GM23338 (cell line): ENCODE measurements around the gene STXBP2. TPM values are rescaled to one million over a fixed set of nuclear protein-coding genes. Genes with fewer than 3 reads are reported as not detected.
A peak's percentile ranks its signal among the peaks of the same experiment; 100 is the strongest.

Experiments
- ATAC-seq: fragments of 200-7000 bp; cut with Tn5 transposase; 3 replicates; pipeline ENCODE4 v1.9.1; 2020
- DNase-seq: peaks from one replicate; pipeline ENCODE4 v3.0.0-alpha.2; 2015; ENCODE audit warnings: low spot score
- H2AFZ ChIP-seq: fragments of 200-600 bp; sonication (generic); 2 replicates; pipeline ENCODE4 v1.8.0; 2016; ENCODE audit warnings: antibody characterized with exemption, mild to moderate bottlenecking, moderate library complexity
- H3F3A ChIP-seq: fragments of 200-600 bp; sonication (generic); replicated peaks from 2 replicates; pipeline ENCODE4 v1.8.0; 2017; ENCODE audit warnings: antibody characterized with exemption, mixed run types, low read depth
- H3K27ac ChIP-seq: fragments of 200-600 bp; sonication (generic); 2 replicates; pipeline ENCODE4 v1.6.1; 2016; ENCODE audit warnings: low read depth
- H3K27me3 ChIP-seq: fragments of 200-600 bp; sonication (generic); 2 replicates; pipeline ENCODE4 v1.8.0; 2016; ENCODE audit warnings: mild to moderate bottlenecking, mixed run types, moderate library complexity; ENCODE audit not compliant: insufficient read depth
- H3K36me3 ChIP-seq: fragments of 200-600 bp; sonication (generic); 2 replicates; pipeline ENCODE4 v1.8.0; 2016; ENCODE audit warnings: mild to moderate bottlenecking; ENCODE audit not compliant: insufficient read depth
- H3K4me1 ChIP-seq: fragments of 200-600 bp; sonication (generic); 2 replicates; pipeline ENCODE4 v1.8.0; 2016; ENCODE audit warnings: mild to moderate bottlenecking, moderate library complexity; ENCODE audit not compliant: insufficient read depth
- H3K4me2 ChIP-seq: fragments of 200-600 bp; sonication (generic); 2 replicates; pipeline ENCODE4 v1.7.1; 2017; ENCODE audit warnings: mixed run types
- H3K4me3 ChIP-seq: fragments of 200-600 bp; sonication (generic); 2 replicates; pipeline ENCODE4 v1.6.1; 2016; ENCODE audit warnings: mixed run types
- H3K79me2 ChIP-seq: fragments of 200-600 bp; sonication (generic); replicated peaks from 2 replicates; pipeline ENCODE4 v1.8.0; 2017; ENCODE audit warnings: mild to moderate bottlenecking; ENCODE audit not compliant: insufficient read depth
- H3K9me2 ChIP-seq: fragments of 200-600 bp; sonication (generic); 2 replicates; pipeline ENCODE4 v1.8.0; 2017; ENCODE audit not compliant: insufficient read depth
- H4K20me1 ChIP-seq: fragments of 200-600 bp; sonication (generic); replicated peaks from 2 replicates; pipeline ENCODE4 v1.8.0; 2017; ENCODE audit warnings: mild to moderate bottlenecking; ENCODE audit not compliant: insufficient read depth
- H3K27ac Mint-ChIP-seq: 2 replicates; pipeline ENCODE4 v1.8.0; 2020; ENCODE audit warnings: inconsistent platforms, mild to moderate bottlenecking, moderate library complexity, mixed read lengths
- H3K27me3 Mint-ChIP-seq: 3 replicates; pipeline ENCODE4 v1.8.0; 2022; ENCODE audit warnings: low read depth, mild to moderate bottlenecking, moderate library complexity, mixed read lengths, inconsistent platforms; ENCODE audit not compliant: insufficient read depth, poor library complexity
- H3K36me3 Mint-ChIP-seq: 3 replicates; pipeline ENCODE4 v1.8.0; 2021; ENCODE audit warnings: low read depth, mild to moderate bottlenecking, inconsistent platforms, moderate library complexity, mixed read lengths
- H3K4me1 Mint-ChIP-seq: 3 replicates; pipeline ENCODE4 v1.8.0; 2020; ENCODE audit warnings: mild to moderate bottlenecking, inconsistent platforms, mixed read lengths
- H3K4me3 Mint-ChIP-seq: 3 replicates; pipeline ENCODE4 v1.8.0; 2021; ENCODE audit warnings: moderate library complexity, mild to moderate bottlenecking, inconsistent platforms, mixed read lengths
- H3K9me3 Mint-ChIP-seq: 3 replicates; pipeline ENCODE4 v1.8.0; 2020; ENCODE audit warnings: moderate library complexity, mild to moderate bottlenecking, inconsistent platforms, mixed read lengths
- CREB1 ChIP-seq: fragments of 250-450 bp; sonication (Bioruptor Pico); IDR thresholded peaks from 2 replicates; pipeline ENCODE4 v1.5.0; 2020; ENCODE audit warnings: low read depth, mild to moderate bottlenecking, moderate library complexity
- CTCF ChIP-seq, 2 experiments: fragments of 200-600 bp in 1 of 2; sonication (generic) in 1 of 2; conservative IDR thresholded peaks; 2 replicates each; pipeline versions ENCODE4 v1.5.1 to v1.6.1; 2016 to 2017; ENCODE audit warnings: antibody characterized with exemption in 2 of 2, low read depth in 2 of 2, mild to moderate bottlenecking in 2 of 2, moderate library complexity in 1 of 2
- ETS1 ChIP-seq: IDR thresholded peaks from 2 replicates; pipeline ENCODE4 v1.6.1; 2016; ENCODE audit warnings: antibody characterized with exemption
- EZH2 ChIP-seq: fragments of 200-600 bp; sonication (generic); IDR thresholded peaks from one replicate; pipeline ENCODE4 v1.8.0; 2017; ENCODE audit warnings: antibody characterized with exemption, mild to moderate bottlenecking, low read depth; ENCODE audit not compliant: unreplicated experiment
- NANOG ChIP-seq: IDR thresholded peaks from 2 replicates; pipeline ENCODE4 v1.6.1; 2016; ENCODE audit warnings: antibody characterized with exemption, borderline replicate concordance
- POLR2AphosphoS5 ChIP-seq: IDR thresholded peaks from 2 replicates; pipeline ENCODE4 v1.6.1; 2016; ENCODE audit warnings: antibody characterized with exemption, low read depth
- STAT1 ChIP-seq: IDR thresholded peaks from one replicate; pipeline ENCODE4 v1.6.1; 2016; ENCODE audit warnings: antibody characterized with exemption; ENCODE audit not compliant: unreplicated experiment
- ZNF114 ChIP-seq: fragments of 250-450 bp; sonication (Bioruptor Pico); IDR thresholded peaks from 2 replicates; pipeline ENCODE4 v1.5.0; 2020; ENCODE audit warnings: mild to moderate bottlenecking, moderate library complexity
- ZNF331 ChIP-seq: fragments of 250-450 bp; sonication (Bioruptor Pico); IDR thresholded peaks from 2 replicates; pipeline ENCODE4 v1.5.0; 2020; ENCODE audit warnings: low read depth, mild to moderate bottlenecking, moderate library complexity
- polyA plus RNA-seq: library from polyadenylated mRNA; unstranded; fragments of >200 nt; fragmentation: Nextera tagmentation; extraction: Ambion mirVana; gene quantifications from 2 replicates; pipeline ENCODE4 v1.2.1, GENCODE V29; 2016
- total RNA-seq: library from RNA; depleted of rRNA; stranded (reverse); fragments of >200 nt; shearing (Covaris generic); gene quantifications from 2 replicates; pipeline ENCODE4 v1.2.3, GENCODE V29; 2014

The STXBP2 gene
- total and polyA plus RNA-seq, 2 experiments from 2014 or later: 42.6 to 55.8 TPM

DNA sequence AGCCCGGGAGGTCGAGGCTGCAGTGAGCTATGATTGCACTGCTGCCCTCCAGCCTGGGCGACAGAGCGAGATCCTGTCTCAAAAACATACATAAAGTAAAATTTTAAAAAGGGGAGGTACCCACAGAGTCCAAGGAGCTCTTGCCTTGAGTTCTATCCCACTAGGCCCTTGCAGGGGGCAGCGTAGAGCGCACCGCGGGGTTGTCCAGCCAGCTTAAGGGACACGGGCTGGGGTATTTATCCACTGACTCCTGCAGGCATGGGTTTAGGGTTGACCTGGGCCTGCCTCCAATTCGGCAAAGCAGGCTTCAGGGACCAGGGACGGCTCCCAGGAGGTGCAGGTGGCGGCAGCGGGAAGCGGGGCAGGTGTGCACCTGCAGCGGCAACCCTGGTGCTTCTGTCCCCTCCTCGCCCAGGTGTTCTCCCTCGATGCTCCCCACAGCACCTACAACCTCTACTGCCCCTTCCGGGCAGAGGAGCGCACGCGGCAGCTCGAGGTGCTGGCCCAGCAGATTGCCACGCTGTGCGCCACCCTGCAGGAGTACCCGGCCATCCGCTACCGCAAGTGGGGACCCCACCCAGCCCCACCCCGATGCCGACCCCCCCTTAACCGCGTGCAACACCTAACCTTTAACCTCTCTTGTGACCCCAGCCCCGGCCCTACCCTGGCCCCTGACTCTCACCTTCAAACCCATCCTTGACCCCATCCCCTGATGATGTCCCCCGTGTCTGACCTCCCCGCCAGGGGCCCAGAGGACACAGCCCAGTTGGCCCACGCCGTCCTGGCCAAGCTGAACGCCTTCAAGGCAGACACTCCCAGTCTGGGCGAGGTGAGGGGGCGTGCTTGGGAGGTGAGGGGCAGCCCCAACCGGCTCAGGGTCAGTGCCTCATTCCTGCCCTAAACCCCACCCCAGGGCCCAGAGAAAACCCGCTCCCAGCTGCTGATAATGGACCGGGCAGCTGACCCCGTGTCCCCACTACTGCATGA, 4.7 kb downstream of the STXBP2 start:
- ATAC-seq (peak; percentile 24), DNase-seq (peak; percentile 70)
- Histone ChIP-seq H3K36me3 (no peaks in the 10 kb centered on the region), H3K9me2 (no peaks in the 10 kb centered on the region), H3K4me2 (no peak overlapping the region), H3K27me3 (peaks cover under 1% of the 10 kb centered on the region; the same call in 1 of the 2 replicates), H3K79me2 (no peaks in the 10 kb centered on the region), H2AFZ (no peak overlapping the region), H4K20me1 (no peaks in the 10 kb centered on the region), H3K27ac (no peak overlapping the region), H3K4me3 (no peak overlapping the region), H3F3A (peaks cover 9% of the 10 kb centered on the region), H3K4me1 (no peaks in the 10 kb centered on the region)
- H3K4me3 Mint-ChIP-seq: no peak overlapping the region
- H3K4me1 Mint-ChIP-seq: no peaks in the 10 kb centered on the region; the same call in 2 of the 3 replicates
- H3K27ac Mint-ChIP-seq: no peak overlapping the region
- TF ChIP-seq EZH2: no peak
- TF ChIP-seq POLR2AphosphoS5: no peak
- no peak for TF ChIP-seq ZNF331 (CRISPR knock-in tag)
- TF ChIP-seq ETS1: no peak
- TF ChIP-seq CTCF (conservative IDR thresholded peaks at IDR 0.05; ENCODE audit: low read depth in 2 of 2): peak; percentile 51 to 56
- no peak for TF ChIP-seq ZNF114
- TF ChIP-seq NANOG: no peak
- no peak for TF ChIP-seq CREB1 (CRISPR knock-in tag)
- H3K9me3 Mint-ChIP-seq: no peaks in the 10 kb centered on the region; the same call in 2 of the 3 replicates
- peaks cover 3% of the 10 kb centered on the region; the same call in 1 of the 3 replicates for H3K36me3 Mint-ChIP-seq
- H3K27me3 Mint-ChIP-seq: peaks cover 13% of the 10 kb centered on the region

DNA sequence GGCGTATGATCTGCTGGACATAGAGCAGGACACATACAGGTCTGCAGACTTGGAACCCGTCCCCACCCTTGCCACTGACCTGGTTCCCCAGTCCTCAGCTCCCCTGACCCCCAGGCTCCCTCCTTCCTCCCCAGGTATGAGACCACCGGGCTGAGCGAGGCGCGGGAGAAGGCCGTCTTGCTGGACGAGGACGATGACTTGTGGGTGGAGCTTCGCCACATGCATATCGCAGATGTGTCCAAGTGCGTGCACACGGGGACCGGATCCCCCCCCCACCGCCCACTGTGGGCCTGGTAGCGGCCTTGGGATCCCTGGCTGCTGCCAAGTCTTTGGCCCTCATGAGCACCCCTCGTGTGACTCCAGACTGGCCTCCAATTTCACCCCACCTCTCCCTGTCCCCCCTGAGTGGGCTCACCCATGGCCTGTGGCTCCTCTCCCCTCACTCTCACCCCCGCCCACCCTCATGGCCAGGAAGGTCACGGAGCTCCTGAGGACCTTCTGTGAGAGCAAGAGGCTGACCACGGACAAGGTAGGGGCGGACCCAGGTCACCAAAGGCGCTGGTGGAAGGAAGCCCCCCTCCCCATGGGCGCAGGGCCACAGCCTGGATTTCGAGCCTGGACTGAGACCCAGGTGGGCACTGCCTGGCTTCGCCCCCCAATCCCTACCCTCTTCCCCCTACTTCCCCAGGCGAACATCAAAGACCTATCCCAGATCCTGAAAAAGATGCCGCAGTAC, 5.6 kb downstream of the STXBP2 start:
- no peak for DNase-seq
- Histone ChIP-seq H2AFZ (no peak overlapping the region), H3K36me3 (no peaks in the 10 kb centered on the region), H4K20me1 (no peaks in the 10 kb centered on the region), H3K4me3 (no peak overlapping the region), H3K9me2 (no peaks in the 10 kb centered on the region), H3K27ac (no peak overlapping the region), H3F3A (peaks cover 9% of the 10 kb centered on the region), H3K79me2 (no peaks in the 10 kb centered on the region), H3K4me1 (no peaks in the 10 kb centered on the region), H3K27me3 (no peaks in the 10 kb centered on the region), H3K4me2 (no peak overlapping the region)
- Mint-ChIP-seq H3K4me1 (no peaks in the 10 kb centered on the region; the same call in 2 of the 3 replicates), H3K27ac (no peak overlapping the region), H3K27me3 (peaks cover 11% of the 10 kb centered on the region), H3K4me3 (no peak overlapping the region), H3K9me3 (no peaks in the 10 kb centered on the region; the same call in 2 of the 3 replicates), H3K36me3 (peaks cover 3% of the 10 kb centered on the region; the same call in 1 of the 3 replicates)
- ATAC-seq: no peak
- TF ChIP-seq ETS1: no peak
- no peak for TF ChIP-seq POLR2AphosphoS5
- no peak for TF ChIP-seq CREB1 (CRISPR knock-in tag)
- no peak for TF ChIP-seq STAT1
- no peak for TF ChIP-seq ZNF331 (CRISPR knock-in tag)
- TF ChIP-seq ZNF114: no peak
